ENCODE measurements around the gene RTN1.

The RTN1 gene

DNA sequence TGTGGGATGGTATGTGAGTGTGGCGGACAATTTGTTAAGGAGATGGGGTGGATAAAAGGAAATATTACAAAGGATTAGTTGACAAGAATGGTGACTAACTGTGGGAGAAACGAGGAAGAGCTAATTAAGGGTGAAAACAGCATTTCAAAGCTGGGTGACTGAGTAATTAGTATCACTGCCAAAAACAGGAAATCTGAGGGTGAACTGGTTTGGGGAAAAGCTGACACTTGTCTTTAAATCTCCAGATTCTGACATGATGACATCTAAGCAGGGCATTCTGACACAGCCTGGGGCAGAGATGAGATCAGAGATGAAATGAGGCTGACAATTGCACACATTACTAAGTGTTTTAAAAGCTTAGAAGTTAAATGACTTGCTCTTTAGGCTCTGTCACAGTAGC is 251.5 kb downstream of the RTN1 start:
- TF ChIP-seq CTCF (IDR thresholded peaks at IDR 0.05; ENCODE audit: borderline replicate concordance, insufficient read depth, low read depth, low read length): no peak
- no peak overlapping the region for H3K4me3 ChIP-seq (ENCODE audit: low read depth, low read length)

DNA sequence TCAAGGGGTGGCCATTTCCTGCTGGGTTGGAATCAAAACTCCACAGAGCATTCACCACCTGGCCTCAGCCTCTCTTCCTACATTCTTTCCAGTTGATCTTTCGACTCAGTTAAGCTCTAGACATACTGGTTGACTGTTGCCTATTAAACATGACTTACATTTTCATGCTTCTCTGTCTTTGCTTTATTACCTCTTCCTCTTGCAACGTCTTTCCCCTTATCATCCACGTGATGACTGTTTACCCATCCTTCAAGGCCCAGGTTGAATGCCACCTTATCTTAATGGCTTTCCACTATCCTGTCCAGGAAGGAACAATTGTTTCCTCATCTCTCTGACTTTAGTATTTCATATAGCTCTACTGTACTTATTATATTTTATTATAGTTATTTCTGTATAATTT is 269.5 kb downstream of the RTN1 start:
- H3K4me3 ChIP-seq (ENCODE audit: low read depth, low read length): no peak overlapping the region
- no peak for TF ChIP-seq CTCF (IDR thresholded peaks at IDR 0.05; ENCODE audit: borderline replicate concordance, insufficient read depth, low read depth, low read length)

GRCh38 chr14:59600211-59600945 is 270.2 kb downstream of the RTN1 start:
- TF ChIP-seq CTCF (IDR thresholded peaks at IDR 0.05; ENCODE audit: borderline replicate concordance, insufficient read depth, low read depth, low read length): no peak
- no peak overlapping the region for H3K4me3 ChIP-seq (ENCODE audit: low read depth, low read length)

- no peak for TF ChIP-seq CTCF (IDR thresholded peaks at IDR 0.05; ENCODE audit: borderline replicate concordance, insufficient read depth, low read depth, low read length)
Measured at GRCh38 chr14:59595071-59595470, 275.5 kb downstream of the RTN1 start.

DNA sequence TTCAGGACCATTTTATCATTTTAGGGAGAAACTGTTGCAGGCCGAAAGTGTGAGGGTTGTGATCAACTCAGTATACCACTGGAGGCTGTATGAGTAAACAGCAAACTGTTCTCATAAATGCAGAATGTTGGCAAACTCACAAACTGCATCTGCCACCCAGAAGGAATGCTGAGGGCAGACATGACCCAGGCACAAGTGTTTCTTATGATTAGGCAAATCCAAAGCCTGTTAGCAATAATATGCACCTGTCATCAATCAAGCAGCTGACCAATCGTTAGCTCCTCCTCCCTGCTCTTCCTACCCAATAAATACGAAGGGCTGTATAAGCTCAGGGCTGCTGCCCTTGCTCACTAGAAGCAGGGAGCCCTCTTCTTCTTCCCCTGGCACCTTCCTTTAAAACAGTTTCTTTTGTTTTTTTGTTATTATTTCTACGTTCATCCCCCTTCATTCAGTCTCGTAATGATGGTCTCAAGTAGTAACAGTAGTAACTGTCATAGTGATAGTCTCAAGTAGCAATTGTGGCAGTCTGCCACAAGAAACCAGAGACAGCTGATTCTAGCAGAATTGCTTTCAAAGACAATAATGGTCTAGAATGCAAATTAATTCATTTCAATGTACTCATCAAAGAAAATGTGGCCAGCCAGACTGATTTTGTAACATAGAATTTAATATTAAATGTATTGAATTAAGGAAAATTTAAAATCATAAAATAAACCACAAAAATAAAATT is 278.8 kb downstream of the RTN1 start:
- TF ChIP-seq CTCF (IDR thresholded peaks at IDR 0.05; ENCODE audit: borderline replicate concordance, insufficient read depth, low read depth, low read length): no peak
- H3K4me3 ChIP-seq (ENCODE audit: low read depth, low read length): no peak overlapping the region

More at GRCh38 chr14:59595071-59595470, 275.5 kb downstream of the RTN1 start:
- H3K4me3 ChIP-seq (ENCODE audit: low read depth, low read length): no peak overlapping the region

DNA sequence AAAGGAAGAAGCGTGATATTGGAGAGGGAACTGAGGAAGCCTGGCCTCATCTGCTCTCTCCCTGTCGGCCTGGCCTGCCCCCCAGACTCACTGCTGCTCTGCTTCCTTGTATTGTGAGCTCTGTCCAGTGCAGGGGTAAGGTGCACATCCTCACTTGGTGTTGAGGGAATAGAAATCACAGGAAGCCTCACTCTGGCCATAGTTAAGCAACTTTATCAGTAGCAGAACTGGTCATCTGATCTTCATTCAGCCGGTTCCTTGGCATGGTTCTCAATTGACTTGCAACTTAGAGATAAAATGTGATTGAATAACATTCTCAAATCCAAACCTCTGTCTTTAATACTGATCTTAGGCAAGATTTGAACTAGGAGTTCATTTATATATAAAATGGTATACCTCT is 282.5 kb downstream of the RTN1 start:
- TF ChIP-seq CTCF (IDR thresholded peaks at IDR 0.05; ENCODE audit: borderline replicate concordance, insufficient read depth, low read depth, low read length): no peak
- H3K4me3 ChIP-seq (ENCODE audit: low read depth, low read length): no peak overlapping the region
